ENCODE results near the gene OSBPL7.

OSBPL7 gene, protein sequence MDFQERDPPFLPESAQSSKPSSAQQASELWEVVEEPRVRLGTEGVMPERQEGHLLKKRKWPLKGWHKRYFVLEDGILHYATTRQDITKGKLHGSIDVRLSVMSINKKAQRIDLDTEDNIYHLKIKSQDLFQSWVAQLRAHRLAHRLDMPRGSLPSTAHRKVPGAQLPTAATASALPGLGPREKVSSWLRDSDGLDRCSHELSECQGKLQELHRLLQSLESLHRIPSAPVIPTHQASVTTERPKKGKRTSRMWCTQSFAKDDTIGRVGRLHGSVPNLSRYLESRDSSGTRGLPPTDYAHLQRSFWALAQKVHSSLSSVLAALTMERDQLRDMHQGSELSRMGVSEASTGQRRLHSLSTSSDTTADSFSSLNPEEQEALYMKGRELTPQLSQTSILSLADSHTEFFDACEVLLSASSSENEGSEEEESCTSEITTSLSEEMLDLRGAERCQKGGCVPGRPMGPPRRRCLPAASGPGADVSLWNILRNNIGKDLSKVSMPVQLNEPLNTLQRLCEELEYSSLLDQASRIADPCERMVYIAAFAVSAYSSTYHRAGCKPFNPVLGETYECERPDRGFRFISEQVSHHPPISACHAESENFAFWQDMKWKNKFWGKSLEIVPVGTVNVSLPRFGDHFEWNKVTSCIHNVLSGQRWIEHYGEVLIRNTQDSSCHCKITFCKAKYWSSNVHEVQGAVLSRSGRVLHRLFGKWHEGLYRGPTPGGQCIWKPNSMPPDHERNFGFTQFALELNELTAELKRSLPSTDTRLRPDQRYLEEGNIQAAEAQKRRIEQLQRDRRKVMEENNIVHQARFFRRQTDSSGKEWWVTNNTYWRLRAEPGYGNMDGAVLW

DNA sequence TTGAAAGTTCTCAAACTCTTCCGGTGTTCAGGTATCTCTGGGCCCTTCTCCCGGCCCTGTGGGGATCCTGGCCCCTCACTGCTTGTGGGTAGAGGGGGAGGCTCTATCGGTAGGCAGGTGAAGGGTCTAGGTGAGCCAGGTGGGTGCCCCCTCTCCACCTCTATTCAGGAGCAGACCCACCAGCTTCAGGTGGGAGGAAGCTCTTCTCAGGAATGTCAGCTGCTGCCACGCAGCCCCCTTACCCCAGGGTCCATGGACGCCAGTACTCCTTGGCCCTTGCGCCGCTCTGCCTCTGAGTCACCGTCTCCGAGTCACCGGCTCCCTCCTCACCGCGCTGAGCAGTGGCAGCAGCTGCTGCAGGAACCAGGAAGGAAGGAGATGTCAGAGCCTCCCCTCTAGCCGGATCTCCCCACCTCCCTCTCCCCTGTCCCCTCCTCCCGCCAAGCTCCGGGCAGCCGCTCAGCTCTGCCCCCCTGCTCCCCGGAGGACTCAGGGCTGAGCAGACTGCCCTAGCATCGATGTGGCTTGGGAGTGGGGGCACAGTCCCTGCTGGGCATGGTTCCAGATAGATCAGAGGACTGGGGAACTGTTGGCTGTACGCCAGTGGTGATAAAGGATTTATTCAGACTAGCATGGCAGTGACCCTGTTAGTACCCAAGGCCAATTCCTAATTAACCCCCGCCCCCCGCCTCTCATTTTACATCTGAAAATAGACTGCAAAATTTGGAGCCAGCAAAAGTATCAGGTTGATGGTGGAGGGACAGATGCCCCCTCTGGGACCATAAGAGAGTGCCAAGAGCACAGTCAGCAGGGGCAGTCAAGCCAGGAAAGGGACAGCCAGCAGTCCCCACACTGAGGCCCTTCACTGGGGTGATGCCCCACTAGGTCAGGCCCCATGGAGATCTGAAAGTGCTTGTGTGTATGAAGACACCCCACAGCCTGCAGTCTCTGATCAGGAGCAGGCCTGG lies at the start of gene OSBPL7:
Gene OSBPL7 (minus strand): TSS at position 371 of the 968 bp plus-strand sequence. CDS start 1,516 bp downstream, outside the sequence.
- DNase-seq (ENCODE audit: low read depth, low spot score): peak; percentile 40

DNA sequence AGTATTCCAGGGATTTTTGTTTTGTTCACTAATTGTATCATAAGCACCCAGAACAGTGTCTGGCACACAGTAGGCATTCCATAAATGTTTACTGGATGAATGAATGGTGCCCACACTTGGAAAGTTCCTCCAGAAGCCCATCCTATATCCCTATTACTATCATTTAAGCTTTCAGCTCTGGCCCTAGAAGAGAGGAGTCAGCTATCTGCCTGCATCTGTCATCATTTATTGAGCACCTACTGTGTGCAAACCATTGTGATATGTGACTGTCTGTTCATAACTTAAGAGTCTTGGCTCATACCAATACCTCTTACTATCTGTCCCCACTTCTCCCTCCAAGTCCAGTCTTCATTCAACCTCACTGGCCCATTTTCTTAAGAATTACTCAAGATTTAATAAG lies 49.5 kb upstream of the OSBPL7 start:
- no peak for DNase-seq (ENCODE audit: low read depth, low spot score)

DNA sequence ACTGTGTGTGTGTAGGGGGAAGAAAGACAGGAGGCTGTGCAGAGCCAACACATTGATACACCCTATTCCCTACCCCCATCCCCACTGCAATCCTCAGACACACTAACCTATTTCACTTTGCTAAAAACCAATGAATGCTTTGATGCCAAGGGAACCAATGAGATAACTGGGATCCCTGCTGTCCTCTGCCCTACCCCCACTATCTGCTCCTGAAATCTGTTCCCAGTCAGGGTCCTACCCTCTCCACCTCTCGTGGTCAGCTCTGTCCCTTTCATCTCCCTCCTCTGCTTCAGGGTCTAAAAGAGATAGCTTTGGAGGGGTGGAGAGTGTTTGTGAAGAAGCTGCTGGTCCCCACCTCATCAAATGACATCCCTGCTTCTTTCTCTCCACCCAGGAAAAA lies 48.5 kb upstream of the OSBPL7 start:
- no peak for DNase-seq (ENCODE audit: low read depth, low spot score)

GRCh38 chr17:47869114-47869513 lies 47.5 kb upstream of the OSBPL7 start:
- DNase-seq (ENCODE audit: low read depth, low spot score): no peak

DNA sequence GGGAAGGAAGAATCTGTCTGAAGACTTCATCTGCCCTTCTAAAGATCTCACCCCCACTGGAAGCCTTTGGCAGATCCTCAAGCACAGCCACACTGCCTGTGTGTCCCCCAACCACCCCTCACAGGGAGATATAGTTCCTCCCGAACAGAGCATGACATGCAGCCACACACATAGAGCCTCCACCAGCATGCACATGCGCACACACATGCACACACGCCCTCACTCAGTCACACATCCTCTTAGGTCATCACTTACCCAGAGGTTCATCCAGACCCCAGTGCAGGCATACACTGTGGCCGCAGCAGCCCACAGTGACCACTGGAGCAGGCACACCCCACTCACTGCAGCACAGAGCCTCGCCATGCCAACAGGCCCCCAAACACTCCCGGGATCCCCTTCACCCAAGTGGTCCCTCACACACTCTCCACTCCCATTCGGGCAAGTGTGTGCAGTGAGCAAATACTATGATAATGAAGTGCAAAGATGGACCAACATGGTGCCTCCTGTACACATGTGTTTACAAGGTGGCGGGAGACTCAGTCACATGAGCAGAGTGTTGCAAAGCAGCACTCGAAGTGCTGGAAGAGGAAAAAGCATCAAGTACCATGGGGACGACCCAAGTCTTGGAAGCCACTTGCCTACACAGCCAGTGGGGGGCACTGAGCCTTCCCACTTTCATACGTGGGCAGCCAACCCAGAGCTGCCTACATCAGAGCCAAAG lies 46.4 kb upstream of the OSBPL7 start:
- no peak for DNase-seq (ENCODE audit: low read depth, low spot score)

GRCh38 chr17:47866941-47867340 lies 45.3 kb upstream of the OSBPL7 start:
- no peak for DNase-seq (ENCODE audit: low read depth, low spot score)

DNA sequence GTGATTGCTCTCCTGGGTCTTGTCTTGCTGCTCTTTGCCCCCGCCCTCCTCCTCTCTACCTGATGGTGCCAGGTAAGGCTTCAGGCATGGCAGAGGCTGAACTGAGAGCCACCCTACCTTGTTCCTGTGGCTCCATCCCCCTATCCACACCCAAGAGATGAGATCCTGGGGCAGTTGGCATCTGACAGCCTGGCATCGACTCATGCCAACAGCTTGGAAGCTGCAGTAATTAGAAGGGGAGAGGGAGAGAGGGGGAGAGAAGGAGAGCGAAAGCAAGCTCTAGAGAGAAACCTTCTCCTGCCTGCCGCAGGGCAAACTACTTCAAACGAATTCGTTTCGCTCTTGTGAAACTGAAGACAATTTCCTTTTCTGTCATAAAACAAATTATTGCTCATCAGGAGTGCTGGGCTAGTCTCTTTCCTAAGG lies 43.2 kb upstream of the OSBPL7 start:
- no peak for DNase-seq (ENCODE audit: low read depth, low spot score)

DNA sequence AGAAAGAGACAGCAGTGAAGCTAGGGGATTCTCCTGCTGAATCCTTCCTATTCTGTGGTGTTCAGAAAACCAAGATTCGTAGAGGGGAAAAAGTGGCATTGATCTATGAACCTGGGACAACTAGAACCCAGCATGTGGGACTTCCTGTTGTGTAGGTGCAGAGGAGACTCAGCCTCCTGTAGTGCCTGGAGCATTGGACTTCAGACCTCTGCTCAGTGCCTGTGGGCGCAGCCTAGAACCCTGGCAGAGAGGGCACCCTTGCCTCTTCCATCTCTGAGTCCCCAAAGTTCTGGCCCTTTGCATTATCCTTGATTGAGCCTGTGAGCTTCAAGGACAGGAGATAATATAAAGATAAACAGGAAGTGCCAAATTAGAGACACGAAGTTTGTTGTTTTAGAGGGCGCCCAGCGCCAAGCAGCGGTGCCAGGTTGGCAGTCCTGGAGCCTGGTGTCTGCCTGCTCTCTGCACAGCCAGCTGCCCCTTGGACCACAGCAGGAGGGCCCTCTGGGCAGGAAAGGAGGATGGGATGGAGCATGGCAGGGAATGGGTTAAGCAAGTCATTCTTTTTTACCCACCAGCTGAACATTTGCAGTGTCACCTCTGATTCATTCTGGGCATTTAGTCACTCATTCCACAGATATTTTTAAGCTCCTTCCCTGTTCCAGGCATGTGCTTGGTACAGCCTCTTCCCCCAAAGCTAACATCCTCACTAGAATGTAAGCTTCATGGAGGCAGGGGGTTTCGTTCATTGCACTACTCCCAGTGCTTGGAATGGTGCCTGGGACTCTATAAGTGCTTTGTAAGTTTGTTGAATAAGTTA lies 41.2 kb upstream of the OSBPL7 start:
- DNase-seq (ENCODE audit: low read depth, low spot score): no peak

- no peak for DNase-seq (ENCODE audit: low read depth, low spot score)
Observed at GRCh38 chr17:47860386-47860785, 38.8 kb upstream of the OSBPL7 start.

DNA sequence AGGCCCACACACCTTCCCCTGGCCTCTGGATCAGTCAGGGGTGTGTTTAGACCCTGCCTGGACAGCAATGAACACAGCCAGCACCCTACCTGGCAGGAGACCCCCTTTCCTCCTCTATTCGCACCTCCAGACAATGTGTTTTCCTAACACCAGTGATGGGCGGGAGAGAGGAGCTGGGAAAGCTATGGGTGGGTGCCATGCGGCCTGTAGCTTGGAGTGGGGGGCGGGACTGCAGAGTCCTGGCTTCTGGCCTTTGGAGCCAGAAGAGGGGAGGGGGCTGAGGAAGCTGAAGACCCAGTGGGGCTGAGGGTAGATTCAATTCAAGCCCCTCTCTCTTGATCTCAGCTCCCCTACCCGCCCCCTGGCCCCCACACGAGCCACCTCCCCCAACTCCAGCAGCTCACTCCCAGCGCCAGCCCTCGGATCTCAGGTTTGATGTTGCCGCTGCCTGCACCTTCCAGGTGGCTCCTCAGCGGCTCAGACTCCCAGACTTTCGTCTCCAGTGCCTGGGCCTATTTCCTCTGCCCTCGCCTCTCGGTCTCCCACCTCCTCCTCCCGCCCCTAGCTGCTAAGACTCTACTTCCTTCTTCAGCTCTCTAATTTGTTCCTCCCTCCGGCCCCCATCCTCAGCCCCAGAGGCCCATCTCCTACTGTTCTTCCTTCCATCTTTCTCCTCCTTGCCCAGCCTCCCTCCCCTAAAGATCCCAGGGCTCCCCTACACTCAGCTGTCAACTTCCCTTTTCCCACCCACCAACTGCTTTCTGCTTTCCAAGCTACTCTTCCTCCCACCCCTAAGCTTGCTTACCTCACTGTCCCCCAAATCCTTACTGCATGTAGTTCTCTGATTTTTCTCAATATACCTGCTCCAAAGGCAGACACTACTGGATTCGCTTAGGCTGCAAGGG lies 36.2 kb upstream of the OSBPL7 start:
- no peak for DNase-seq (ENCODE audit: low read depth, low spot score)

- no peak for DNase-seq (ENCODE audit: low read depth, low spot score)
Observed at GRCh38 chr17:47856830-47857229, 35.2 kb upstream of the OSBPL7 start.

DNA sequence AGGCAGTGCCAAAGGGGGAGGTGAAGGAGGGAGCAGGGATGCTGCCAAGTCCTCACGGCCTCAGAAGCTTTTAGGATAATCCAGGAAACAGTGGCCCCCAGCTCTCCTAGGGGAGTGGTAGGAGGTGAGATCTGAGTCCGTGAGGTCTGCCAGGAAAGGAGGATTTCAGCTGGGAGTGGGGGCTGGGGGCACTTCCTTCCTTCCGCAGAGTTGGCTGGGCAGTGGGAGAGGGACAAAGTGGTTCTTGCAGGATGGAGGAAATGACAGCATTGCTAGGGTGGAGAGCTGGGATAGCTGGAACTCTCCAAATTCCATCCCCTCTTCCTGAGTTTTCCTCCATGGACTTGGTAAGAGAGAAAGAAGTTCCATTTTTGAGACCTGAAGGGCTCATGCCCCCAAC lies 34.1 kb upstream of the OSBPL7 start:
- DNase-seq (ENCODE audit: low read depth, low spot score): no peak

- no peak for DNase-seq (ENCODE audit: low read depth, low spot score)
Observed at GRCh38 chr17:47853616-47854015, 32.0 kb upstream of the OSBPL7 start.

- DNase-seq (ENCODE audit: low read depth, low spot score): no peak
Observed at GRCh38 chr17:47852113-47852949, 30.7 kb upstream of the OSBPL7 start.

- DNase-seq (ENCODE audit: low read depth, low spot score): no peak
Observed at GRCh38 chr17:47851764-47852112, 30.1 kb upstream of the OSBPL7 start.

DNA sequence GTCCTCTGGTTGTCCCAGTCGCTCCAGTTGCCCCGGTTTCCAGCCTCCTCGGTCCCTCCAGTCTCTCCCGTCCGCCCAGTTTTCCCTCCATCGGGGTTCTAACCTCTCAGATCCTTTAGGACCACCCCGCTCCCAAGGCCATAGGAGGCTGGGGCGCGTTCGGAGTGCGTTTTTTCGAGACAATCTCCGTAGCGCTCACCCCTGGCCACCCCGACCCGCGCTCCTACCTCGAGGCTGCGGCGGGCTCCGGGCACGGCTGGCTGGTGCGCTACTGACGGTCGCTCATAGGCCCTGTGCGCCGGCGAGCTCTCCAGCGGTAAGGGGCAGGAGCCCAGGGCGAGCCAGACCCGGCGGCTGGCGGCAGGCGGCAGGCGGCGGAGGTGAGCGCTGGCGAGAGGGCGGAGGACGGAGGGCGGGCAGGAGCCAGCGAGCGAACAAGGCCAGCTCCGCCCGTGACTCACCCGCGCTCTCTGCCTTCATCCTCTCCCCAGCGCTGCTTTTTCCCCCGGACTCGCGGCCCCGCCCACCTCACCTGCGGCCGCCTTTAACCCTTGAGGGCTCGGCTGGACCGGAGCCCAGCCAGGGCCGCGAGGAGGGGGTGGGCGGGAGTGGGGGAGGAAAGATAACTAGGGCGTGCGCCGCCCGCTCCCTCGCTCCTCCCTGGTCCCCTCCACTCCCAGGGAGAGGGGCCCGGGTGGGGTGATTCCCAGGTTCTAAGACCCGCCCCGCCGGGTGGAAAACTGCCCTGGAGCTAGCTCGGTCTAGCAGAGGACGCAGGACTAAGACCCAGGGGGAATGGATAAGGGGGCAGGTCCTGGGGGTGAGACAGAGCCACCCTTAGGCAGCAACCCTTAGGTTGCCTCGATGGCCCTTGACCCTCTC lies 29.3 kb upstream of the OSBPL7 start, which contains the start of gene SP6:
Gene SP6 (minus strand): TSS at position 472 of the 882 bp plus-strand sequence. CDS start 2,734 bp downstream, outside the sequence.
- peak; percentile 11 for DNase-seq (ENCODE audit: low read depth, low spot score)

GRCh38 chr17:47850373-47850691 lies 28.7 kb upstream of the OSBPL7 start:
- no peak for DNase-seq (ENCODE audit: low read depth, low spot score)

Data from activated CD4-positive, CD25-positive, alpha-beta regulatory T cell treated with anti-CD3 and anti-CD28 coated beads, Interleukin-2, amount 50 U/mL, for 16 hours (primary cell).